ENCODE measurements around the gene CST3. TPM values are rescaled to one million over a fixed set of nuclear protein-coding genes. Genes with fewer than 3 reads are reported as not detected.

CST3 gene
- total RNA-seq, 4 donors from 2014 or later = 951 to 1,877 (median 1,344) TPM

DNA sequence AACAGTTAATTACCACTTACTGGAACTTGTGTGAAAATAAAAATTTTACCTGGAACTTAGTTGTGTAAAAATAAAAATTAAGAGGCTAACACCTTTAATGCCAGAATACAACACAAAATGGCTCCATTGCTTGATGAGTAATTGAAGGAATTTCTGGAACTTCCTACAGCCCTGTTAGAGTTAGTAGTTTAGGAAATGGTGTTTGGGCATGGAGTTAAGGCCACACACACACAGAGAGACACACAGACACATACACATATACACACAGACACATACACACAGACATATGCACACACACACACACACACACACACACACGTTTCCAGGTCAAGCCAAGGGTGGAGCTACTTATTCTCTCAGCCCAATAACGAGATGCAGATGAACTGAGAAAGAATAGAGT is 20.6 kb upstream of the CST3 start:
- H3K4me1 ChIP-seq = peaks cover 0 to 40% (median 22%) of the 10 kb centered on the region in 3 donors
- ATAC-seq = no peak
- 17 to 76% methylated on average over 2 of the region's 2 CpGs for WGBS, 2 donors (ENCODE audit: low coverage in 1 of 2)

GRCh38 chr20:23657202-23657601 is 19.4 kb upstream of the CST3 start:
- 80 to 82% methylated on average over 7 of the region's 8 CpGs for WGBS, 2 donors (ENCODE audit: low coverage in 1 of 2)

More for the DNA sequence above, 20.6 kb upstream of the CST3 start:
- Histone ChIP-seq H3K9me3 (no peaks in the 10 kb centered on the region), H3K27ac (no peak overlapping the region), H3K36me3 (no peaks in the 10 kb centered on the region), H3K27me3 (peaks cover 24% of the 10 kb centered on the region), H3K4me3 (no peak overlapping the region)
- TF ChIP-seq POLR2A (IDR thresholded peaks at IDR 0.05) (no peak), EP300 (IDR thresholded peaks at IDR 0.05) (no peak), POLR2AphosphoS5 (IDR thresholded peaks at IDR 0.05) (no peak)
- TF ChIP-seq, protein P1, sequence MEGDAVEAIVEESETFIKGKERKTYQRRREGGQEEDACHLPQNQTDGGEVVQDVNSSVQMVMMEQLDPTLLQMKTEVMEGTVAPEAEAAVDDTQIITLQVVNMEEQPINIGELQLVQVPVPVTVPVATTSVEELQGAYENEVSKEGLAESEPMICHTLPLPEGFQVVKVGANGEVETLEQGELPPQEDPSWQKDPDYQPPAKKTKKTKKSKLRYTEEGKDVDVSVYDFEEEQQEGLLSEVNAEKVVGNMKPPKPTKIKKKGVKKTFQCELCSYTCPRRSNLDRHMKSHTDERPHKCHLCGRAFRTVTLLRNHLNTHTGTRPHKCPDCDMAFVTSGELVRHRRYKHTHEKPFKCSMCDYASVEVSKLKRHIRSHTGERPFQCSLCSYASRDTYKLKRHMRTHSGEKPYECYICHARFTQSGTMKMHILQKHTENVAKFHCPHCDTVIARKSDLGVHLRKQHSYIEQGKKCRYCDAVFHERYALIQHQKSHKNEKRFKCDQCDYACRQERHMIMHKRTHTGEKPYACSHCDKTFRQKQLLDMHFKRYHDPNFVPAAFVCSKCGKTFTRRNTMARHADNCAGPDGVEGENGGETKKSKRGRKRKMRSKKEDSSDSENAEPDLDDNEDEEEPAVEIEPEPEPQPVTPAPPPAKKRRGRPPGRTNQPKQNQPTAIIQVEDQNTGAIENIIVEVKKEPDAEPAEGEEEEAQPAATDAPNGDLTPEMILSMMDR (IDR thresholded peaks at IDR 0.05) = no peak

GRCh38 chr20:23656372-23656771 is 18.6 kb upstream of the CST3 start:
- H3K9me3 ChIP-seq = no peaks in the 10 kb centered on the region
- H3K4me3 ChIP-seq = peak overlapping the region in 1 of 2 donors; percentile 29
- WGBS, 2 donors (ENCODE audit: low coverage in 1 of 2) = 57 to 80% methylated on average over 1 to 5 of the region's 10 CpGs
- peaks cover 31% of the 10 kb centered on the region for H3K27me3 ChIP-seq
- H3K36me3 ChIP-seq = no peaks in the 10 kb centered on the region
- H3K4me1 ChIP-seq = peaks cover 0 to 47% (median 22%) of the 10 kb centered on the region in 3 donors
- H3K27ac ChIP-seq = peak overlapping the region in 3 of 4 donors; percentile 75 to 82 (median 78)
- TF ChIP-seq, protein P1 (IDR thresholded peaks at IDR 0.05) = no peak
- TF ChIP-seq POLR2A (IDR thresholded peaks at IDR 0.05) (no peak), POLR2AphosphoS5 (IDR thresholded peaks at IDR 0.05) (no peak), EP300 (IDR thresholded peaks at IDR 0.05) (no peak)
- ATAC-seq = peak; percentile 22

More at GRCh38 chr20:23657202-23657601, 19.4 kb upstream of the CST3 start:
- peaks cover 31% of the 10 kb centered on the region for H3K27me3 ChIP-seq
- no peaks in the 10 kb centered on the region for H3K9me3 ChIP-seq
- H3K36me3 ChIP-seq = no peaks in the 10 kb centered on the region
- peaks cover 0 to 47% (median 22%) of the 10 kb centered on the region in 3 donors for H3K4me1 ChIP-seq
- no peak for ATAC-seq
- H3K27ac ChIP-seq = no peak overlapping the region
- TF ChIP-seq POLR2A (IDR thresholded peaks at IDR 0.05) (no peak), EP300 (IDR thresholded peaks at IDR 0.05) (no peak), POLR2AphosphoS5 (IDR thresholded peaks at IDR 0.05) (no peak)
- TF ChIP-seq, protein P1 (IDR thresholded peaks at IDR 0.05) = no peak
- no peak overlapping the region for H3K4me3 ChIP-seq

- peaks cover 31% of the 10 kb centered on the region for H3K27me3 ChIP-seq
- peak; percentile 73 for ATAC-seq
- TF ChIP-seq POLR2A (IDR thresholded peaks at IDR 0.05) = peak in 1 of 2 donors; percentile 9
- TF ChIP-seq, protein P1 (IDR thresholded peaks at IDR 0.05) = no peak
- H3K4me1 ChIP-seq = peaks cover 0 to 47% (median 22%) of the 10 kb centered on the region in 3 donors
- WGBS, 2 donors (ENCODE audit: low coverage in 1 of 2) = 33 to 67% methylated on average over 1 of the region's 23 CpGs
- H3K27ac ChIP-seq = peak overlapping the region; percentile 25 to 82 (median 76)
- no peaks in the 10 kb centered on the region for H3K36me3 ChIP-seq
- H3K9me3 ChIP-seq = no peaks in the 10 kb centered on the region
- peak overlapping the region in 1 of 2 donors; percentile 29 for H3K4me3 ChIP-seq
These were observed 17.9 kb upstream of the CST3 start for GRCh38 chr20:23655491-23656211.

GRCh38 chr20:23654717-23655116 is 17.0 kb upstream of the CST3 start:
- H3K4me3 ChIP-seq = no peak overlapping the region
- H3K27me3 ChIP-seq = peaks cover 31% of the 10 kb centered on the region
- no peak for ATAC-seq
- H3K27ac ChIP-seq = peak overlapping the region in 3 of 4 donors; percentile 12 to 82 (median 51)
- no peaks in the 10 kb centered on the region for H3K9me3 ChIP-seq
- TF ChIP-seq, protein P1 (IDR thresholded peaks at IDR 0.05) = no peak
- TF ChIP-seq POLR2A (IDR thresholded peaks at IDR 0.05) (no peak), POLR2AphosphoS5 (IDR thresholded peaks at IDR 0.05) (no peak), EP300 (IDR thresholded peaks at IDR 0.05) (no peak)
- H3K4me1 ChIP-seq = peaks cover 0 to 41% (median 22%) of the 10 kb centered on the region in 3 donors
- WGBS, 2 donors (ENCODE audit: low coverage in 1 of 2) = 58 to 61% methylated on average over 4 of the region's 4 CpGs
- H3K36me3 ChIP-seq = no peaks in the 10 kb centered on the region

Data from gastroesophageal sphincter (tissue), 4 donors.